NK-92 treated with Interleukin-12 subunit alpha and Interleukin-12 subunit beta, amount 100 ng/mL, for 24 hours (cell line): ENCODE data around the gene CYP19A1.
"Not testable (repeated sequence)": the region's sequence is repeated elsewhere in the genome, so short reads cannot be mapped to it uniquely, and the experiment has no call there.

Experiments
- DNase-seq: peaks from one replicate; lab custom pipeline; 2025; lab: John Stamatoyannopoulos, UW

CYP19A1 gene

DNA sequence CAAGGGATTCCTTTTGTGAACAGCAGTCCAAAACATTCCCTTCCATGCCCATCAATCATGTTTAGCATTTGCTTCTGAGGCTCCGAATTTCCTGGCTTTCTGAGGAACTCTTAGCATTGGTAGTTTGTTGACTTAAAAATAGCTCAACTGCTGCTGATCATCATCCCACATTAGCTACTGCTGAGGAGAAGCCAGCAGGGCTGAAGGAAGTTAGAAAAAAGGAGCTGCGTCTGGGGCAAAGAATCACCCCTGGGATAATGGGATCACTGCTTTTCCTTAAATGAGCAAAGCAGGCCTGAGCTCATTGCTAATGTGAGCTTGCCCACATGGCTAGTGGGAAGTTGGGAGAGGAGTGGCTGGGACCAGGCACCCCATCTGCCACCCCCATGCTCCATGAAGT is 39.8 kb downstream of the CYP19A1 start:
- DNase-seq, result no peak

GRCh38 chr15:51290720-51291119 is 47.7 kb downstream of the CYP19A1 start:
- no peak for DNase-seq

- DNase-seq, result no peak
These were observed 49.1 kb downstream of the CYP19A1 start for GRCh38 chr15:51289290-51289689.

- DNase-seq, result no peak
These were observed 50.0 kb downstream of the CYP19A1 start for GRCh38 chr15:51288143-51289065.

GRCh38 chr15:51286816-51287215 is 51.6 kb downstream of the CYP19A1 start:
- DNase-seq, result no peak

DNA sequence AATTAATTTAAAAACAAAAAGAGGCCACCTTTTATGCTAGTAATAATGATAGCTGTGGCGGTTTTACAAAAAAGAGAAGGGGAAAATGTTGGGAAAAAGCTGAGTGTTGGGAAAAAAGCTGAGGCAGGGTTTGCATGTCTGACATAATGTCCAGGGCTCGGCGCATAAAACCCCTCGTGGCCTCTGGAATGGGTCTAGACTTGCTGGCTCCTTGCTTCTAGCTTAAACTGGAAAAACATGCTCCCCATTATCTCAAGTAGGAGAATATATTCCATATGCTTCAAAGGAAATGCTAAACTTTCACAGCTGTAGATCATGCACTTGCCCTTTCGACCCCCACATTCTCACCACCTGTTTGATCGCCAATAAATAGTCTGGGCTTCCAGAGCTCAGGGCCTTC is 53.0 kb downstream of the CYP19A1 start:
- DNase-seq, result no peak

- no peak for DNase-seq
These were observed 53.5 kb downstream of the CYP19A1 start for GRCh38 chr15:51284871-51285270.

DNA sequence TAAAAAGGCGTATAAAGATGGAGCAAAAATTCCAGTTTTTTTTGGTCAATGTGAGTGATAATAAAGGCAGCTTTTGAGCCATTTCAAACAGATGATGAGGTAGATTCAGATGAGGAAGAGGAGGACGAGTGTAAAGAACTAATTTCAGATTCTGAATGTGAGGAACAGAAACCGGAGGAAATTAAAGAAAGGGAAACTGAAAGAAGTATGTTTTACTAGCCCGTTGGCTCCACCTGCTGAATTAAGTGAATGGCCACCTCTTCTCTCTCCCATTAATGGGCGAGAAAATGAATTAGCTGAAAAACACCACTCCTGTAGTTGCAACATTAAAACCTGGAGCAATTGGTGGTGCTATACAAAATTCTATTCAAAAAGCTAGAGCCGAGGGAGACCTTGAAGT is 55.4 kb downstream of the CYP19A1 start:
- DNase-seq, result peak; percentile 13

DNA sequence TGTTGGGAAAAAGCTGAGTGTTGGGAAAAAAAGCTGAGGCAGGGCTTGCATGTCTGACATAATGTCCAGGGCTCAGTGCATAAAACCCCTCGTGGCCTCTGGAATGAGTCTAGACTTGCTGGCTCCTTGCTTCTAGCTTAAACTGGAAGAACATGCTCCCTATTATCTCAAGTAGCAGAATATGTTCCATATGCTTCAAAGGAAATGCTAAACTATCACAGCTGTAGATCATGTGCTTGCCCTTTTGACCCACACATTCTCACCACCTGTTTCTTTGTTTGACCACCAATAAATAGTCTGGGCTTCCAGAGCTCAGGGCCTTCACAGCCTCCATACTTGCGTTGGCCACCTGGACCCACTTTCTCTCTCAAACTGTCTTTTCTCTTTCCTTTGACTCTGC is 56.2 kb downstream of the CYP19A1 start:
- not testable (repeated sequence) for DNase-seq

- DNase-seq, result peak; percentile 31
These were observed 56.9 kb downstream of the CYP19A1 start for GRCh38 chr15:51281368-51281967.

GRCh38 chr15:51280838-51281237 is 57.6 kb downstream of the CYP19A1 start:
- no peak for DNase-seq

DNA sequence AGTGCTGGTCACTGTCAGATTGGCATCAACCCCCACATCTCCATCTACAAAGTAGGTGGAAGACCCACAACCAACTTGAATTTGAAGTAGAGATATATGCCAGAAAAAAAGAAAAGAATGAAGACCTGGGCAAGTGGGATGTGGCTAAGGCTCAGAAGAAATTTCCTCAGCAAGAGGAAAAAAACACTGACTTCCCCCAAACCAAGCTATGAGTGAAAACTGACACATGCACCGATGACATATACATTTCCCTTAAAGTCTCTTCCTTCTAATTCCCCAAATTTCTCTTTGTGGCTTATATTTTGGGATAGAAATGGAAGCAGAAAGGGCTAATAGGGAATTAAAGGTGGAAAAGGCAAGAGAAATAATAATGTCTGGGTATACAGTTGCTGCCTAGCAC is 59.0 kb downstream of the CYP19A1 start:
- no peak for DNase-seq

- DNase-seq, result no peak
These were observed 61.3 kb downstream of the CYP19A1 start for GRCh38 chr15:51277101-51277500.

- DNase-seq, result no peak
These were observed 63.4 kb downstream of the CYP19A1 start for GRCh38 chr15:51274956-51275355.

- DNase-seq, result no peak
These were observed 67.7 kb downstream of the CYP19A1 start for GRCh38 chr15:51270706-51271105.

DNA sequence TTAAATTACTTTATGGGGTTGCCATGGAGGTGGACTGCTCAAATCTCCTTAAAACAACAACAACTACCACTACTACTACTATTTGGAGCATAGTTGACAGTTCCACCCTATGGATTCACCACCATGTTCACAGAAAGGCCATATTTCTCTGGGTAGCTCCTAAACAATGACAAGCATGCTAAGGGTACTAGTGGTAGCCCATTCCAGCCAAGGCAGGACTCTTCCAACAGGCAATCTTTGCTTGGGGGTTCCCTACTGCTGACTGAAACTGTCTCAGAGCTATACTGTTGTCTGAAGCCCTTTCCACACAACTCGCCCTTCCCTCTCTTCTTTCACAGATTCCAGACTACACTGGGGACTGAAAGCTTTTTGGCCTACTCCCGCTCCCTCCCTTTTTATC is 68.9 kb downstream of the CYP19A1 start:
- no peak for DNase-seq

- DNase-seq, result no peak
These were observed 70.7 kb downstream of the CYP19A1 start for GRCh38 chr15:51267703-51268083.

DNA sequence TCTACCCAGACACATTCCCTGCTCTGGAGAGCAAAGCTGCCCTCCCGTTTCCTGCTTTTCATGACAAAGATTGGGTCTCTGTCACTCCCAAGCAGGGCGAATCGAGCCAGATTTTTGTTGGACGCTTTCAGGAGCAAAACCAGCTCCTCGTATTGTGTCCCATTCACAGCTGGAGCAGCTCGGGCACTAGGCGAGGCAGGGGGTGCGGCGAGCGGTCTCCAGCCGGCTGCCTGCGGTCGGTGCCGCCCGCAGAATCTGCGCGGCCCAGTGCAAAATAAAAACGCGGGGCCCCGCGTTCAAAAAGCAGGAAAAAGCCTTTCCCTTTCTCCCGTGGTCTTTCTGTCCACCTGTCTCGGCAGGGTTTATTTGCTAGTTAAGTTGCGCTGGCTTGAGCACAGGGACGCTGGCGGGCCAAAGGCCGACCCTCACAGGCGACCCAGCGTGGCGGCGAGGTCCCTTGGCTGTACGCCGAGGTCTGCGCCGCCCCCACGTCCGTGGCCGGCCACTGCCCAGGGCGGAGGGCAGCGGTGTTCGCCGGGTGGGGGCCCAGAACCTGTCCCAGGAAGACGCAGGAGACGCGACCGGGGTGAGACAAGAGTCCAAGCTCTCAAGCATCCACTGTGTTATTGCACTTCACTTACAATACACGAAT is 71.2 kb downstream of the CYP19A1 start:
- DNase-seq, result no peak

DNA sequence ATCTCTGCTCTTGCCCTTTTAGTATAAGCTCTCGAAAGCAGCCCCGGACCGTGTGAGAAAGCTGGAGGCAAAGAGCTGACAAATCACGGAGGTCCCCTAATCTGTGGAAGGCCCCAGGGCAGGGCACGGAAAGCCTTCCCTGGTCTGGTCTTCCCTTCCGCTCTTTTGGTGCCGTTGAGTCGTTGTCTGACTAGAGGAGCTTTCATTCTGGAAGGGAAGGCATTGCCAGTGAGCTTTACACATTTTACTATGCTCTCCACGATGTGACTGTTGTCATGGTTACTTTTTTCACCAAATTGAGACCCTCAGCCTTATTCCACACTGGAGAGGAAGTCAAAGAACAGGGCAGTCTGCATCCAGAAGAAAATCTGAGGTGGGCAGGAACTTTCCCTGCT is 71.7 kb downstream of the CYP19A1 start:
- DNase-seq, result no peak

- no peak for DNase-seq
These were observed 73.3 kb downstream of the CYP19A1 start for GRCh38 chr15:51265037-51265555.

GRCh38 chr15:51263726-51264125 is 74.7 kb downstream of the CYP19A1 start:
- DNase-seq, result no peak

DNA sequence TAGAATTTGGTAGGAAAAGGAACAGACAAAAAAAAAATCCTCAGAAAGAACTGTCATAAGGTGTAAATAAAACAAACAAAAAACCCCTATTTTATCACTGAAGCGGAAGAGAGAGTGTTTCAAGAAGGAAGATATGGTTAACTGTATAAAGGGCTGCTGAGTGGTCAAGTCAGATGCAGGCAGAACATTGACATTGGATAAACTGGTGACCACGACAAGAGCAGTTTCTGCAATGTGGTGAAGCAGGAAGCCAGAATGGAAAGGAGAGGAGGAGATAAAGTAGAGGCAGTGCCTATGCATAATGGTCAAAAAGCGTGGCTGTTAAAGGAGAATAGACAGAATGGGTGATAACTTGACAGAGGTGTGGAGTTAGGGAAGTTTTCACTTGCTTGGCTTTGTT is 75.3 kb downstream of the CYP19A1 start:
- DNase-seq, result no peak

DNA sequence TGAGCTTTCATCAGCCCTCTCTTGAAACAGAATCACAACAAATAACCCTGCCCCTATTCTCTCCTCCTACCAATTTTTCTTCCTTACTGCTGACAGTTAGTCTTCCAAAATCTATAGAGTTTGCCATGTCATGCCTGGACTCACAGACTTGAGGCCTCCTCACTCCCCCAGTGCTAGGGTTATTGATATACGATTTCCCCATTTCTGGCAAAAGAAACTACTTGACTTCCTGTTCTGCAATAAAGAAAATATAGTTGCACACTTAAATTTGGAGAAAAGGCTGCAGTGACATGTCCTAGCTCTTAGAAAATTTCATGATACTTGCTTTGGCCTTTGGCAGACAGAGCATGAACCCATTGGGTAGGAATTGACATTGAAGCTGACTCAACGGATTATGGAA is 75.9 kb downstream of the CYP19A1 start:
- DNase-seq, result no peak
